MG63 (cell line): ENCODE measurements around the gene PRDM5. TPM values are rescaled to one million over a fixed set of nuclear protein-coding genes. Genes with fewer than 3 reads are reported as not detected.

ENCODE experiments used
- DNase-seq: peaks from one replicate; pipeline ENCODE4 v3.0.0-alpha.2; 2020
- H3K27me3 ChIP-seq: fragments of 250-450 bp; sonication (Bioruptor Pico); 2 replicates; pipeline ENCODE4 v1.5.1; 2020; ENCODE audit warnings: mild to moderate bottlenecking, moderate library complexity
- H3K36me3 ChIP-seq: fragments of 250-450 bp; sonication (Bioruptor Pico); 2 replicates; pipeline ENCODE4 v1.5.1; 2020; ENCODE audit warnings: mild to moderate bottlenecking, moderate library complexity
- H3K4me3 ChIP-seq: fragments of 250-450 bp; sonication (Bioruptor Pico); 2 replicates; pipeline ENCODE4 v1.5.1; 2020; ENCODE audit warnings: mild to moderate bottlenecking, moderate library complexity
- H3K9me3 ChIP-seq: fragments of 250-450 bp; sonication (Bioruptor Pico); 2 replicates; pipeline ENCODE4 v1.5.1; 2020; ENCODE audit warnings: mild to moderate bottlenecking, moderate library complexity
- total RNA-seq: library from RNA; depleted of rRNA; stranded (reverse); fragments of >200 nt; shearing (Covaris generic); gene quantifications from 2 replicates; pipeline ENCODE4 v1.2.3, GENCODE V29; 2014; ENCODE audit warnings: low replicate concordance

PRDM5 gene
- total RNA-seq, 1 experiment from 2014 or later: 5.1 TPM

DNA sequence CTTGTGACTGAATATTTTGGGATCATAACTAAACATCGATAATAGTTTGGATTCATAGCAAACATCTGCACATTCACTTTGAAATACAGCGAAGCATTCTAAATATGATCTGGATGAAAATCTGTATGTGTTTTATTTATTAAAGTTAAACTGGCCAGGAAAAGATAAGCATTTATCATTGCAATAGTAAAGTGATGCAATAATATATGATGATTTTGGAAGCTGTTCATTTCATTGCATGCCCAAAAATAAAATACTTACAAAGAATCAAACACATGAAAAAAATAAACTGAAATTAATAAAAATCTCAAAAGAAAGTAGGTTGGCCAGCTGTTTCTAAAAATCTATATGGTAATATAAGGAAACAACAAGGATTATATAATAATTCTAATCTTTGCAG is 1.9 kb downstream of the PRDM5 start:
- H3K27me3 ChIP-seq: no peaks in the 10 kb centered on the region
- DNase-seq: no peak
- no peak overlapping the region; the same call in 1 of the 2 replicates for H3K4me3 ChIP-seq
- H3K9me3 ChIP-seq: no peaks in the 10 kb centered on the region
- no peaks in the 10 kb centered on the region for H3K36me3 ChIP-seq

GRCh38 chr4:120919358-120919757 is 3.2 kb downstream of the PRDM5 start:
- DNase-seq: no peak
- Histone ChIP-seq H3K27me3 (no peaks in the 10 kb centered on the region), H3K9me3 (no peaks in the 10 kb centered on the region), H3K4me3 (no peak overlapping the region), H3K36me3 (no peaks in the 10 kb centered on the region)

DNA sequence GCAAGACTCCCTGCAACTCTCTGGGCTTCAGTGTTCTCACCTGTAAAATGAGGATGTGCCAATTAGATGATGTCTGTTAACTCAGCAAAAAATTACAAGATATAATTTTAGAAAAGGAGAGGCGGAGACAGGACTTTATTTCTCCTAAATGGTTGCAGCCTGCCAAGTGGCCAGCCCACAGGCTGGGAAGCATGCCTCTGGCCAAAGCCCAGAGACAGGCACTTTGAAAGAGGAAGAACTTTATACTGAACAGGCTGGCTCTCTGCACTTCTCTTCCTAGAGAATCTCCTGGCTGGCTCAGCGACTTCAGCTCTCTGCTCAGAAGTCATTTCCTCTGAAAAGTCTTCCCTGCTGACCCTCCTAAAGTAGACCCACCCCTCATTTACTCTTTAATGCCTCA is 3.7 kb downstream of the PRDM5 start:
- no peak overlapping the region for H3K4me3 ChIP-seq
- H3K27me3 ChIP-seq: no peaks in the 10 kb centered on the region
- DNase-seq: peak; percentile 9
- no peaks in the 10 kb centered on the region for H3K36me3 ChIP-seq
- H3K9me3 ChIP-seq: no peaks in the 10 kb centered on the region

DNA sequence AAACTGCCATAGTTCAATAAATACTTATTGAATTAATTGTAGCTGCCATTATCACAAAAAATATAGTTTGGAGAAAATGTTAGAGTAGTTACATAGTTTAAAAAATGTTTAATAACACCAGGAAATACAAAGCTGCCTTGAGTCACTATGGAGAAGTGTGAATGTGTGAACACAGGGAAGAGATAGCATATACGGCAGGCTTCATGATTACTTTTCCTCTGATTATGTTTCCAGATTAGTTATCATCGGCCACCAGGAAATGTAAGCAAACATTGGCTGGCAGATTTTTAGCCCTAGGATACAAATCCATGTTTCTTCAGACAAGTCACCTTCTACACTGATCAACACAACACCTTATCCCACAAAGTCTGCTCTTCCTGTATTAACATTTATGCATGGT is 4.4 kb downstream of the PRDM5 start:
- H3K27me3 ChIP-seq: no peaks in the 10 kb centered on the region
- H3K4me3 ChIP-seq: no peak overlapping the region
- DNase-seq: no peak
- no peaks in the 10 kb centered on the region for H3K9me3 ChIP-seq
- no peaks in the 10 kb centered on the region for H3K36me3 ChIP-seq

GRCh38 chr4:120916937-120917336 is 5.6 kb downstream of the PRDM5 start:
- Histone ChIP-seq H3K4me3 (no peak overlapping the region), H3K27me3 (no peaks in the 10 kb centered on the region), H3K36me3 (no peaks in the 10 kb centered on the region), H3K9me3 (no peaks in the 10 kb centered on the region)
- DNase-seq: no peak

- Histone ChIP-seq H3K4me3 (no peak overlapping the region), H3K36me3 (no peaks in the 10 kb centered on the region), H3K9me3 (no peaks in the 10 kb centered on the region), H3K27me3 (no peaks in the 10 kb centered on the region)
- no peak for DNase-seq
These were observed 7.2 kb downstream of the PRDM5 start for GRCh38 chr4:120915336-120915735.

DNA sequence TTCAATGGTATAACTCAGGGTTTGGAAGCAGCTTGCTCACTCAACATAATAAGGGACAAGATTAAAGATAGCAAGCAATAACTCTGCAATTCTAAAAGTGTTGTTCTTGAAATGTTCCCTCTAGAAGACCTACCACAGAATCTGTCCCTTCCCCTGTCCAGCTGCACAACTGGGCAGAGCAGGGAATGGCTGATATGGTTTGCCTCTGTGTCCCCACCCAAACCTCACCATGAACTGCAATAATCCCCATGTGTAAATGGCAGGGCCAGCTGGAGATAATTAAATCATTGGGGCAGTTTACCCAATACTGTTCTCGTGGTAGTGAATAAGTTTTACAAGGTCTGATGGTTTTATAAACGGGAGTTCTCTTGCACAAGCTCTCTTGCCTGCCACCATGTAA is 19.1 kb downstream of the PRDM5 start:
- Histone ChIP-seq H3K4me3 (no peak overlapping the region), H3K9me3 (no peaks in the 10 kb centered on the region), H3K36me3 (no peaks in the 10 kb centered on the region), H3K27me3 (no peaks in the 10 kb centered on the region)
- no peak for DNase-seq

GRCh38 chr4:120902925-120903324 is 19.6 kb downstream of the PRDM5 start:
- Histone ChIP-seq H3K36me3 (no peaks in the 10 kb centered on the region), H3K9me3 (no peaks in the 10 kb centered on the region), H3K27me3 (no peaks in the 10 kb centered on the region), H3K4me3 (no peak overlapping the region)
- DNase-seq: no peak

DNA sequence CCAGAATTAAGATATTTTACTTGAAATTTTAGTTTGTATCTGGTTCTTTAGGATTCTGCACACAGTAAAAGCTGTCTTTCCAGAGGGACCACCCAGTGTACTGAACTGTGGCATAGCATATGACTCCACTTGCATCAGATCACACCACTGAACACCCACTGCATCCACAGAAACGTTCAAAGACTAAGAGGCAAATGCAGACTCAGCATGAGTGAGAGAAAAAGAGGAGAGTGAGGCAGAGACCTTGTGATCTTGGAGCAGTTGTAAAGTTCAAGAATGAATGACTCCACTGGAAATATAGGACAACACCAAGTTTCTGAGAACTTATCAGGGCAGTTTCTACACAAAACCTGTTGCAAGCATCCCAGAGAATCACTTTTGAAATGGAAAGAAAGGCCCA is 20.8 kb downstream of the PRDM5 start:
- no peak for DNase-seq
- Histone ChIP-seq H3K27me3 (no peaks in the 10 kb centered on the region), H3K36me3 (no peaks in the 10 kb centered on the region), H3K9me3 (no peaks in the 10 kb centered on the region), H3K4me3 (no peak overlapping the region)

GRCh38 chr4:120897981-120898719 is 24.4 kb downstream of the PRDM5 start:
- Histone ChIP-seq H3K27me3 (no peaks in the 10 kb centered on the region), H3K9me3 (no peaks in the 10 kb centered on the region), H3K4me3 (no peak overlapping the region), H3K36me3 (no peaks in the 10 kb centered on the region)
- no peak for DNase-seq

- Histone ChIP-seq H3K9me3 (no peaks in the 10 kb centered on the region; the same call in 1 of the 2 replicates), H3K4me3 (no peak overlapping the region), H3K27me3 (no peaks in the 10 kb centered on the region), H3K36me3 (no peaks in the 10 kb centered on the region)
- DNase-seq: no peak
These were observed 27.0 kb downstream of the PRDM5 start for GRCh38 chr4:120895554-120895953.

DNA sequence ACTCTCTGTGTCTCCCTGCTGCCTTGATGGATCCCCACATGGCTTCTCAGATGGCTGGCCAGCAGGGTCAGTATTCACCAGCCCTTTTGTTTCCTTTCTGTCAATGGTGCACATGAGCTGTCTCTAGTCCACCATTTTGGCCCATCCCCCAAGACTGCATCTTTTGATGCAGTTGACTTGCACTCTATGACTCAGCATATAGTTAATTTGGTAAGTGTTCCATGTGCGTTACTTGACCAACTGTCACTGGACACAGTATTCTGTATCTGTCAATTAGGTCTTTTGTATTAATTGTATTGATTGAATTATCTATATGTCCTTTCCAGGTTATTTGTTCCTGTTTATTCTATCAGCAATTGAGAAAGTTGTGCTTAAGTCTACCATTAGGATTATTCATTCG is 29.2 kb downstream of the PRDM5 start:
- Histone ChIP-seq H3K36me3 (no peaks in the 10 kb centered on the region), H3K9me3 (no peaks in the 10 kb centered on the region; the same call in 1 of the 2 replicates), H3K4me3 (no peak overlapping the region), H3K27me3 (no peaks in the 10 kb centered on the region)
- DNase-seq: no peak

GRCh38 chr4:120886191-120886590 is 36.3 kb downstream of the PRDM5 start:
- H3K27me3 ChIP-seq: no peaks in the 10 kb centered on the region
- no peaks in the 10 kb centered on the region; the same call in 1 of the 2 replicates for H3K36me3 ChIP-seq
- no peaks in the 10 kb centered on the region for H3K9me3 ChIP-seq
- H3K4me3 ChIP-seq: no peak overlapping the region
- no peak for DNase-seq

DNA sequence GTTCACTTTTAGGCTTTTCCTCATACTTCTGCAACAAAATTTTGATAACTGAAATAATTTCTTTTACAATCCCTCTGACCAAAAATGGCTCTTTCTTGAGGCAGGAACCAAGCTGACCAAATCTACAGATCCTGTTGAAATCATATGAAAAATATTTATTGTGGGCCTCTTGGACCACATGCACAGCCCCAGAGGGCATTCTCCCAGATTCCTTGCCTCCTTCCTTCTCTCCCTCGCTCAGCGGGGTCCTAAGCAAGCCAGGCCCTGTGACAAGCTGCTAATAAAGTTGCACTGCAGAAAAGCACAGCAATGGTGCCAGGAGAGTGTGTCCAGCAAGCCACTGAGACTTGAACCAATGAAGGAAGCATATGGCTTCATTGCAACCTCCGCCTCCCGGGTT is 40.7 kb downstream of the PRDM5 start:
- Histone ChIP-seq H3K9me3 (no peaks in the 10 kb centered on the region), H3K36me3 (no peaks in the 10 kb centered on the region; the same call in 1 of the 2 replicates), H3K4me3 (no peak overlapping the region), H3K27me3 (no peaks in the 10 kb centered on the region)
- DNase-seq: no peak

DNA sequence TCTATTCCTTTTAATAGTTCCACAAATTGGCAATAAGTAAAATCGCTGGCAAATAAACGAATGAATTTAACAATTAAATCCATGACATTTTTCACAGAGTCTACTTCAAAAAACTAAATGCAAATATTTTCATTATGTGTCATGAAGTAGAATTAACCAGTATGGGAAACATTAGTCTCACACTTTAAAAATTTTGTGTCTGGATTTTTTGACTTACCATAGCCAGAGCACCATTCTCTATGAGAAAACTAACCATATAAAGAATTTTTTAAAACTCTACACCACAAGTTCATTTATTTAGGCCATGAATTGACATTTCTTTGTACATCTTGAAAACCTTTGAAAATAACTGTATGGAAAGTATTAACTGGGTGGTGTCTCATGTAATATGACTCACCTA is 41.2 kb downstream of the PRDM5 start:
- no peak overlapping the region for H3K4me3 ChIP-seq
- no peaks in the 10 kb centered on the region for H3K27me3 ChIP-seq
- no peak for DNase-seq
- no peaks in the 10 kb centered on the region; the same call in 1 of the 2 replicates for H3K36me3 ChIP-seq
- no peaks in the 10 kb centered on the region for H3K9me3 ChIP-seq

DNA sequence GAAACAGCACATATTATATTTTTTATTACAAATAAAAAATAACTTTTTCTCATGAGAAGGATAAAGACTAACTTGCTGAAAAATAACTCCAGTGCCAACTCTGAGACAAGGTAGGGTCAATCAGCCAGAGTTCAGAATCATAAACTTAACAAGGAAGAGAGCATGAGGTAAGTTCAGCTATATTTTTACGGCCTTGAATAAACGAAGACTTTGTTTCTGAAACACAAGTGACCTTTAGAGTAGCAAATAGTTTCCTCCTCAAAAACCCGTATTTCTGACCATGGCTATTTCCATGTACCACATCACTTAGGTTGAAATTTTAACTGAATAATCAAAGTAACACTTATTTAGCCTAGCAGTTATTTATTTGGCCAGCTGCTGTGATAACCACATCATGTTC is 45.5 kb downstream of the PRDM5 start:
- Histone ChIP-seq H3K9me3 (no peaks in the 10 kb centered on the region), H3K4me3 (no peak overlapping the region), H3K27me3 (no peaks in the 10 kb centered on the region), H3K36me3 (no peaks in the 10 kb centered on the region)
- DNase-seq: no peak

GRCh38 chr4:120874792-120875774 is 47.4 kb downstream of the PRDM5 start:
- no peaks in the 10 kb centered on the region for H3K27me3 ChIP-seq
- no peak for DNase-seq
- H3K4me3 ChIP-seq: no peak overlapping the region
- no peaks in the 10 kb centered on the region for H3K9me3 ChIP-seq
- no peaks in the 10 kb centered on the region for H3K36me3 ChIP-seq
